AG10803 (cell line): Measurements from ENCODE around the gene SIX3.

Experiments used
- DNase-seq: peaks from one replicate; pipeline ENCODE4 v3.0.0; 2010; ENCODE audit warnings: low read depth
- H3K4me3 ChIP-seq: 2 replicates; pipeline ENCODE4 v1.5.1; 2011; ENCODE audit warnings: mild to moderate bottlenecking, low read length, control low read depth
- CTCF ChIP-seq: conservative IDR thresholded peaks from 2 replicates; pipeline ENCODE4 v1.5.1; 2011; ENCODE audit warnings: mild to moderate bottlenecking, low read length, control low read depth, inconsistent platforms

SIX3 gene

GRCh38 chr2:44983836-44984604 lies 42.5 kb downstream of the SIX3 start:
- DNase-seq: no peak
- no peak for TF ChIP-seq CTCF
- H3K4me3 ChIP-seq: no peak overlapping the region

- TF ChIP-seq CTCF: no peak
- DNase-seq: no peak
- no peak overlapping the region for H3K4me3 ChIP-seq
Observed at GRCh38 chr2:44989176-44989575, 47.7 kb downstream of the SIX3 start.

- TF ChIP-seq CTCF: no peak
- H3K4me3 ChIP-seq: no peak overlapping the region
- DNase-seq: no peak
Observed at GRCh38 chr2:44994377-44994776, 52.9 kb downstream of the SIX3 start.
